ENCODE measurements around the gene IFRD1.

The IFRD1 gene

DNA sequence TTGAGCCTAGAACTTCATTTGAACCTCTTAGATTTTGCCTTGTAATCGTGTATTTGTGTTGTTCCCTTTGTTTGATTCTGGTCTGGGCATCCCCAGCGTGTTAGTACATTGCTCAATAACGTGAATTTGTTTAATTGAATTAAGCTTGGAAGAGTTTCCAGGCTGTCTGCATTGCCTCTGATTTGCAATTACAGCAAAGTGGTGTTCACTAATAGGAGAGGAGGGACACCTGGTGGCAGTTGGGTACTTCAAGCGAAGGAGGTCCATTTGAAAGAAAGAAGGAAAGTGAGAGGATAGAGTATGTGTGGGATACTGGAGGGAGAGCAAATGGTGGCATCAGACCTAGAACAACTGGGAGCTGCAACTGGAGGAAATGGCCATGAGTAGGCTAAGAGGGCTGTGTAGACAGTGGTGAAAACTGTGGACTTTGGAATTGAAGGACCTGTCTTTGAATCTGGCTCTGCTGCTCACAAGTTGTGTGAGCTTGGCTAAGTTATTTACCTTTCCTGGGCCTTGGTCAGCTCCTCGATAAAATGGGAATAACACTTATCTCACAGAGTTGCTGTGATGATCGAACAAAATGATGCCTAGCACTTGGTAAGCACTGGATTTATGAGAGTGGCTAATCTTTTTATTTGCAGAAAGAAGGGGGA is 45.7 kb downstream of the IFRD1 start:
- no peak overlapping the region for H3K4me3 ChIP-seq (ENCODE audit: low read depth, low read length)
- H3K4me1 ChIP-seq (ENCODE audit: control insufficient read depth, insufficient read depth, low read length) = no peaks in the 10 kb centered on the region
- no peak overlapping the region for H3K27ac ChIP-seq (ENCODE audit: extremely low read depth, low read depth, low read length)
- ChIA-PET POLR2A (interaction anchor here (2.8 kb wide), 1 partner anchor 45 kb away, joined by 9 read pairs; the partner anchor contains the start of gene IFRD1), CTCF (interaction anchor here (0.6 to 3.7 kb wide), 41 partner anchors 9 to 1227 kb away, joined by 3 to 26 read pairs (median 4); partner anchors contain the start of genes IFRD1 and LSMEM1)
- no peaks in the 10 kb centered on the region for H3K9me3 ChIP-seq (ENCODE audit: control insufficient read depth, insufficient read depth, low read depth, low read length)
- no peaks in the 10 kb centered on the region for H3K36me3 ChIP-seq (ENCODE audit: control insufficient read depth in 2 of 2, insufficient read depth in 1 of 2, low read length in 2 of 2)
- no peak for TF ChIP-seq ZNF248 (tag by site-specific recombination; IDR thresholded peaks at IDR 0.05)
- TF ChIP-seq ZNF280D (tag by site-specific recombination; IDR thresholded peaks at IDR 0.05) = no peak
- TF ChIP-seq HOXA7 (CRISPR knock-in tag; IDR thresholded peaks at IDR 0.05; ENCODE audit: borderline replicate concordance) = no peak
- no peak for TF ChIP-seq MYNN (tag by site-specific recombination; IDR thresholded peaks at IDR 0.05; ENCODE audit: borderline replicate concordance)
- no peak for TF ChIP-seq ZNF169 (tag by site-specific recombination; IDR thresholded peaks at IDR 0.05)
- TF ChIP-seq ZBTB48 (tag by site-specific recombination; IDR thresholded peaks at IDR 0.05) = no peak
- TF ChIP-seq, protein P1, sequence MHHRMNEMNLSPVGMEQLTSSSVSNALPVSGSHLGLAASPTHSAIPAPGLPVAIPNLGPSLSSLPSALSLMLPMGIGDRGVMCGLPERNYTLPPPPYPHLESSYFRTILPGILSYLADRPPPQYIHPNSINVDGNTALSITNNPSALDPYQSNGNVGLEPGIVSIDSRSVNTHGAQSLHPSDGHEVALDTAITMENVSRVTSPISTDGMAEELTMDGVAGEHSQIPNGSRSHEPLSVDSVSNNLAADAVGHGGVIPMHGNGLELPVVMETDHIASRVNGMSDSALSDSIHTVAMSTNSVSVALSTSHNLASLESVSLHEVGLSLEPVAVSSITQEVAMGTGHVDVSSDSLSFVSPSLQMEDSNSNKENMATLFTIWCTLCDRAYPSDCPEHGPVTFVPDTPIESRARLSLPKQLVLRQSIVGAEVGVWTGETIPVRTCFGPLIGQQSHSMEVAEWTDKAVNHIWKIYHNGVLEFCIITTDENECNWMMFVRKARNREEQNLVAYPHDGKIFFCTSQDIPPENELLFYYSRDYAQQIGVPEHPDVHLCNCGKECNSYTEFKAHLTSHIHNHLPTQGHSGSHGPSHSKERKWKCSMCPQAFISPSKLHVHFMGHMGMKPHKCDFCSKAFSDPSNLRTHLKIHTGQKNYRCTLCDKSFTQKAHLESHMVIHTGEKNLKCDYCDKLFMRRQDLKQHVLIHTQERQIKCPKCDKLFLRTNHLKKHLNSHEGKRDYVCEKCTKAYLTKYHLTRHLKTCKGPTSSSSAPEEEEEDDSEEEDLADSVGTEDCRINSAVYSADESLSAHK (tag by site-specific recombination; IDR thresholded peaks at IDR 0.05) = 0 out of 2 replicates have a peak, but pooled peaks have one; percentile 39
- TF ChIP-seq, protein P2, sequence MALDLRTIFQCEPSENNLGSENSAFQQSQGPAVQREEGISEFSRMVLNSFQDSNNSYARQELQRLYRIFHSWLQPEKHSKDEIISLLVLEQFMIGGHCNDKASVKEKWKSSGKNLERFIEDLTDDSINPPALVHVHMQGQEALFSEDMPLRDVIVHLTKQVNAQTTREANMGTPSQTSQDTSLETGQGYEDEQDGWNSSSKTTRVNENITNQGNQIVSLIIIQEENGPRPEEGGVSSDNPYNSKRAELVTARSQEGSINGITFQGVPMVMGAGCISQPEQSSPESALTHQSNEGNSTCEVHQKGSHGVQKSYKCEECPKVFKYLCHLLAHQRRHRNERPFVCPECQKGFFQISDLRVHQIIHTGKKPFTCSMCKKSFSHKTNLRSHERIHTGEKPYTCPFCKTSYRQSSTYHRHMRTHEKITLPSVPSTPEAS (tag by site-specific recombination; IDR thresholded peaks at IDR 0.05) = no peak
- TF ChIP-seq ZNF48 (tag by site-specific recombination; IDR thresholded peaks at IDR 0.05) = no peak
- no peak for TF ChIP-seq ZNF76 (tag by site-specific recombination; IDR thresholded peaks at IDR 0.05; ENCODE audit: borderline replicate concordance, low read depth)
- peak; percentile 57; the same call in 1 of the 2 replicates for TF ChIP-seq ZBTB17 (tag by site-specific recombination; IDR thresholded peaks at IDR 0.05)
- peak; percentile 98 for TF ChIP-seq ZNF654 (tag by site-specific recombination; IDR thresholded peaks at IDR 0.05; ENCODE audit: low read depth)
- TF ChIP-seq ZNF175 (tag by site-specific recombination; IDR thresholded peaks at IDR 0.05) = no peak
- TF ChIP-seq ZNF2 (tag by site-specific recombination; IDR thresholded peaks at IDR 0.05) = peak; percentile 71; the same call in 1 of the 2 replicates
- TF ChIP-seq, protein P3, sequence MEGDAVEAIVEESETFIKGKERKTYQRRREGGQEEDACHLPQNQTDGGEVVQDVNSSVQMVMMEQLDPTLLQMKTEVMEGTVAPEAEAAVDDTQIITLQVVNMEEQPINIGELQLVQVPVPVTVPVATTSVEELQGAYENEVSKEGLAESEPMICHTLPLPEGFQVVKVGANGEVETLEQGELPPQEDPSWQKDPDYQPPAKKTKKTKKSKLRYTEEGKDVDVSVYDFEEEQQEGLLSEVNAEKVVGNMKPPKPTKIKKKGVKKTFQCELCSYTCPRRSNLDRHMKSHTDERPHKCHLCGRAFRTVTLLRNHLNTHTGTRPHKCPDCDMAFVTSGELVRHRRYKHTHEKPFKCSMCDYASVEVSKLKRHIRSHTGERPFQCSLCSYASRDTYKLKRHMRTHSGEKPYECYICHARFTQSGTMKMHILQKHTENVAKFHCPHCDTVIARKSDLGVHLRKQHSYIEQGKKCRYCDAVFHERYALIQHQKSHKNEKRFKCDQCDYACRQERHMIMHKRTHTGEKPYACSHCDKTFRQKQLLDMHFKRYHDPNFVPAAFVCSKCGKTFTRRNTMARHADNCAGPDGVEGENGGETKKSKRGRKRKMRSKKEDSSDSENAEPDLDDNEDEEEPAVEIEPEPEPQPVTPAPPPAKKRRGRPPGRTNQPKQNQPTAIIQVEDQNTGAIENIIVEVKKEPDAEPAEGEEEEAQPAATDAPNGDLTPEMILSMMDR (tag by site-specific recombination; IDR thresholded peaks at IDR 0.05) = peak; percentile 89
- TF ChIP-seq ZNF132 (tag by site-specific recombination; IDR thresholded peaks at IDR 0.05; ENCODE audit: borderline replicate concordance) = no peak
- TF ChIP-seq GFI1B (tag by site-specific recombination; IDR thresholded peaks at IDR 0.05) = peak; percentile 76; the same call in 1 of the 2 replicates
- TF ChIP-seq ZNF501 (tag by site-specific recombination; IDR thresholded peaks at IDR 0.05) = no peak
- no peak for TF ChIP-seq FEZF1 (tag by site-specific recombination; IDR thresholded peaks at IDR 0.05)
- no peak for TF ChIP-seq ZNF610 (tag by site-specific recombination; IDR thresholded peaks at IDR 0.05; ENCODE audit: borderline replicate concordance)
- no peak for TF ChIP-seq ZNF202 (tag by site-specific recombination; IDR thresholded peaks at IDR 0.05; ENCODE audit: borderline replicate concordance)
- TF ChIP-seq, protein P4, sequence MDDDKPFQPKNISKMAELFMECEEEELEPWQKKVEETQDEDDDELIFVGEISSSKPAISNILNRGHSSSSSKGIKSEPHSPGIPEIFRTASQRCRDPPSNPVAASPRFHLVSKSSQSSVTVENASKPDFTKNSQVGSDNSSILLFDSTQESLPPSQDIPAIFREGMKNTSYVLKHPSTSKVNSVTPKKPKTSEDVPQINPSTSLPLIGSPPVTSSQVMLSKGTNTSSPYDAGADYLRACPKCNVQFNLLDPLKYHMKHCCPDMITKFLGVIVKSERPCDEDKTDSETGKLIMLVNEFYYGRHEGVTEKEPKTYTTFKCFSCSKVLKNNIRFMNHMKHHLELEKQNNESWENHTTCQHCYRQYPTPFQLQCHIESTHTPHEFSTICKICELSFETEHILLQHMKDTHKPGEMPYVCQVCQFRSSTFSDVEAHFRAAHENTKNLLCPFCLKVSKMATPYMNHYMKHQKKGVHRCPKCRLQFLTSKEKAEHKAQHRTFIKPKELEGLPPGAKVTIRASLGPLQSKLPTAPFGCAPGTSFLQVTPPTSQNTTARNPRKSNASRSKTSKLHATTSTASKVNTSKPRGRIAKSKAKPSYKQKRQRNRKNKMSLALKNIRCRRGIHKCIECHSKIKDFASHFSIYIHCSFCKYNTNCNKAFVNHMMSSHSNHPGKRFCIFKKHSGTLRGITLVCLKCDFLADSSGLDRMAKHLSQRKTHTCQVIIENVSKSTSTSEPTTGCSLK (tag by site-specific recombination; IDR thresholded peaks at IDR 0.05) = no peak
- TF ChIP-seq ZBTB7A (tag by site-specific recombination; IDR thresholded peaks at IDR 0.05; ENCODE audit: low read depth) = no peak
- no peak for TF ChIP-seq ZNF837 (tag by site-specific recombination; IDR thresholded peaks at IDR 0.05)
- TF ChIP-seq, protein P5, sequence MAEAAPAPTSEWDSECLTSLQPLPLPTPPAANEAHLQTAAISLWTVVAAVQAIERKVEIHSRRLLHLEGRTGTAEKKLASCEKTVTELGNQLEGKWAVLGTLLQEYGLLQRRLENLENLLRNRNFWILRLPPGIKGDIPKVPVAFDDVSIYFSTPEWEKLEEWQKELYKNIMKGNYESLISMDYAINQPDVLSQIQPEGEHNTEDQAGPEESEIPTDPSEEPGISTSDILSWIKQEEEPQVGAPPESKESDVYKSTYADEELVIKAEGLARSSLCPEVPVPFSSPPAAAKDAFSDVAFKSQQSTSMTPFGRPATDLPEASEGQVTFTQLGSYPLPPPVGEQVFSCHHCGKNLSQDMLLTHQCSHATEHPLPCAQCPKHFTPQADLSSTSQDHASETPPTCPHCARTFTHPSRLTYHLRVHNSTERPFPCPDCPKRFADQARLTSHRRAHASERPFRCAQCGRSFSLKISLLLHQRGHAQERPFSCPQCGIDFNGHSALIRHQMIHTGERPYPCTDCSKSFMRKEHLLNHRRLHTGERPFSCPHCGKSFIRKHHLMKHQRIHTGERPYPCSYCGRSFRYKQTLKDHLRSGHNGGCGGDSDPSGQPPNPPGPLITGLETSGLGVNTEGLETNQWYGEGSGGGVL (tag by site-specific recombination; IDR thresholded peaks at IDR 0.05) = no peak

Measured in HEK293 (cell line).